OCI-LY7 (cell line): ENCODE data around the gene RYK.

Experiments used
- CTCF ChIP-seq: fragments of 200-600 bp; sonication (generic); conservative IDR thresholded peaks from 2 replicates; pipeline ENCODE4 v1.5.1; 2014; ENCODE audit warnings: mild to moderate bottlenecking, antibody characterized with exemption, low read length, moderate library complexity, mixed read lengths
- EZH2phosphoT487 ChIP-seq: fragments of 200-600 bp; sonication (generic); IDR thresholded peaks from 2 replicates; pipeline ENCODE4 v1.6.1; 2018; ENCODE audit warnings: low read depth, borderline replicate concordance, mild to moderate bottlenecking, mixed run types, antibody characterized with exemption, low read length, moderate library complexity, mixed read lengths

- TF ChIP-seq EZH2phosphoT487 (no peak), CTCF (no peak)
Observed at GRCh38 chr3:134146666-134147065, 104.0 kb downstream of the RYK start.
